CD4-positive, alpha-beta T cell treated with Interleukin-6 for 4 hours (primary cell): ENCODE results near the gene ADRA2B.
"Not testable (repeated sequence)": the region's sequence is repeated elsewhere in the genome, so short reads cannot be mapped to it uniquely, and the experiment has no call there.

Experiments
- DNase-seq: peaks from one replicate; pipeline ENCODE4 v3.0.0-alpha.2; 2020; ENCODE audit warnings: mixed read lengths

Gene ADRA2B

DNA sequence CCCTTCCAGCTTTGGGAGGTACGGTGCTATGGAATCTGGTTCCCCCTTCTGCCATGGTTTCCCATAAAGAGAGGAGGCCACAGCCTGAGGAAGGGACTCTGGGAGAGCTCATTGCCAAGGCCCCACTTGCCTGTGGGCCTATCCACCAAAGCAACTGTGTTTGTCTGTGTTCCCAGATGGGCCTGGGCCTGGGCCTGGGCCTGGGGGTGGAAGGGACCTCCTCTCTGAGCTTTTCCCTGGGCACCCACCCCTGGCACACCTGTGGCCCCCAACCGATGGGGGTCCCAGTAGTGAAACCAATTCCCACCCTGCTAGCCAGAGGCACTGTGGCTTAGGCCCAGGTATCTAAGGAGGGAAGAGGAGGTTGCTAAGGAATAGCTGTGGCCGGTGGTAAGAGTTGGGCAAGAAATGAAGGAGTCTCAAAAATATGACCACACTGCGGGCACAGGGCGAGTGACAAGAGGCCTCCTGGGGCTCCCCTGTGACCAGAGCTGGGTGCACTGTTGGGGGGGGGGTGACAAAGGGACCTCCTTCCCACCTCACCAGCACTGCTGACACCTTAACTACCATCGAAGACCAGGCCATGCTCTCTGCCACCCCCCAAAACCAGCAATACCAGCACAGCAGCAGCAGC lies 33.8 kb upstream of the ADRA2B start:
- no peak for DNase-seq

GRCh38 chr2:96148410-96149217 lies 32.2 kb upstream of the ADRA2B start:
- peak; percentile 97 for DNase-seq

GRCh38 chr2:96147593-96148201 lies 31.3 kb upstream of the ADRA2B start:
- DNase-seq: no peak

GRCh38 chr2:96146881-96147592 lies 30.7 kb upstream of the ADRA2B start:
- no peak for DNase-seq

DNA sequence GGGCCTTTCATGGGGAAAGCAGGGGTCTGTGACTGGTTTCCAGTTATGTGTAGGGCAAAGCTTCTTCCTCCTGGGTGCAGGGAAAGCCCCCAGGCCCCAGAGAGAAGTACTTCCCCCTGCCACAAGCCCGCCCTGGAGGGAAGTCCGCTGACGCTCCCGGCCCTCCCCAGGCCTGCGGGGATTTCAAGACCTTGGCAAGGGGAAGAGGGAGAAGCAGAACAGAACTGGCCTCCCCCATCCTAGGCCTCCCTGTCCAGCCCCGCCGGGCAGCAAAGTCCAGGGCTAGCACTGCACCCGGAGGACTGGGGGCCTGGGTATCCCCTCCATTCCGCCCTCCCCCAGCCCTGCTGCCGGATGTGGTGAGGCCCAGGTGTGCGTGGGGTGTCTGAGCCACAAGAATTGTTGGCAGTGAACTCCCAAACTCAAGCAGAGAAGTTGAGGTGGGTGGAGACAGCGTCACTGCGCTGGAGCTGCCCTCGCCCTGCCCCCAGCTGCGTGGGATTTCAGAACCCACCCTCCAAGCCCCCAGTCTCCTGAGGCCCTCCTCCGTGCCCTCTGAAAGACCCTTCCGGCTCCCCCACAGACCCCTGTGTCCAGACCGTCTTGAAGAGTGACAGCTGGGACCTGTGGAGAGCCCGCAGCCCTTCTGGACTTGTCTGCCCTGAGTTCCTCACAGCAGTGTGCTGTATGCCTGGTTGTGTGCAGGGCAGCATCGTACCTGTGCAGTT lies 29.9 kb upstream of the ADRA2B start:
- peak; percentile 90 for DNase-seq

- DNase-seq: no peak
Observed at GRCh38 chr2:96145848-96146152, 29.4 kb upstream of the ADRA2B start.

- peak; percentile 93 for DNase-seq
Observed at GRCh38 chr2:96145036-96145847, 28.9 kb upstream of the ADRA2B start, which contains the start of gene DUSP2. Gene DUSP2, minus strand, starts transcription at chr2:96145440. Its CDS starts 86 bp downstream, at chr2:96145354.

DNA sequence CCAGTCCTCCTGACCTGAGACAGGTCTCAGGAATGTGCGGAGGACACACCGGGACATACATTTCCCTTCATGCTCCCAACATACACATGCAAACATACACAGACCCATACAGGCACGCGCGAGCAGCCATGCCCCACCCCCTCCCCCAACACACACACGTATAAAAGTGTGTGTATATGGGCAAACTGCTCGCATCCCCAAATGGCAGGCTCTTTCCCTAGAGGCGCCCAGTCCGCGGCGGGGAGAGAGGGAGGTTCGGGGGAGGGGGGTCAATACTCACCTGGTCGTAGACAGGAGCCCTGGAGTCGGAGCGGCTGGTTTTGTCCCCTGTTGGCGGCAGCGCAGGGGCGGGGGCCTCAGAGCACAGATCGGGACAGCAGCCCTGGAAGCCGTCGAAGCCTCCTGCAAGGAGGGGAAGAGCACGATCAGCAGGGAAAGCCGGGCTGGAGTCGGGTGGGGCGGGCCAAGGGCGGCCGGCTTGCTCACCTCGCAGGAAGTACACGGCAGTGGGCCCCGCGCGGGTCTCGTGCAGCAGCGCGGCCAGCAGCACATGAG lies 28.2 kb upstream of the ADRA2B start:
- DNase-seq: peak; percentile 63

DNA sequence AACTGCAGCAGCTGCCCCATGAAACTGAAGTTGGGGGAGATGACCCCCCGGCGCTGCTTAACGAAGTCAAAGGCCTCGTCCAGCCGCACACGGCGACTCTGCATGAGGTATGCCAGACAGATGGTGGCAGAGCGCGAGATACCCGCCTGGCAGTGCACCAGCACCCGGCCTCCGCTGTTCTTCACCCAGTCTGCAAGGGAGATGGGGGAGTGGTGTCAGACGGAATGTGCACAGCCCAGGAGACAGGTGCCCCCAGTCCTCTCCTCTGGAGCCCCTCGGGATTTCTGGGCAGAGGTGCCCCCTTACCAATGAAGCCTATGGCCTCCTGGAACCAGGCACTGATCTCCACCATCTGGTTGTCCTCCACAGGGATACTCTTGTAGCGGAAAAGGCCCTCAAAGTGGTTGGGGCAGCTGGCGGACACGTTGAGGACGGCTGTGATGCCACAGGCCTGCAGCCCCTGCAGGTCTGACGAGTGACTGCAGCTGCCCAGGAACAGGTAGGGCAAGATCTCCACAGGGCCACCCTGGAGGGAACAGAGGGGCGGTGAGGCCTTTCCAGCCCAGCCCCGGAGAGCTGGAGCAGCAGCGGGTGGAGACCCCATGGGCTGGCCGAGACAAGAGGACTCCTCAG lies 27.6 kb upstream of the ADRA2B start:
- peak; percentile 53 for DNase-seq

- peak; percentile 37 for DNase-seq
Observed at GRCh38 chr2:96143231-96143847, 27.0 kb upstream of the ADRA2B start.

GRCh38 chr2:96142217-96143113 lies 26.1 kb upstream of the ADRA2B start:
- DNase-seq: peak; percentile 61

DNA sequence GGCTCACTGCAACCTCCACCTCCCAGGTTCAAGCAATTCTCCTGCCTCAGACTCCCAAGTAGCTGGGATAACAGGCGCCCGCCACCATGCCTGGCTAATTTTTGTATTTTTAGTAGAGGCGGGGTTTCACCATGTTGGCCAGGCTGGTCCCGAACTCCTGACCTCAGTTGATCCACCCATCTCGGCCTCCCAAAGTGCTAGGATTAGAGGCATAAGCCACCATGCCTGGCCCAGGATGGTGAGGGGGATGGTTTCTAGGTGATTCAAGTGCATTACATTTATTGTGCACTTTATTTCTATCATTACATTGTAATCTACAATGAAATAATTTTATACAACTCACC lies 25.2 kb upstream of the ADRA2B start:
- not testable (repeated sequence) for DNase-seq

- no peak for DNase-seq
Observed at GRCh38 chr2:96140941-96141623, 24.7 kb upstream of the ADRA2B start.

DNA sequence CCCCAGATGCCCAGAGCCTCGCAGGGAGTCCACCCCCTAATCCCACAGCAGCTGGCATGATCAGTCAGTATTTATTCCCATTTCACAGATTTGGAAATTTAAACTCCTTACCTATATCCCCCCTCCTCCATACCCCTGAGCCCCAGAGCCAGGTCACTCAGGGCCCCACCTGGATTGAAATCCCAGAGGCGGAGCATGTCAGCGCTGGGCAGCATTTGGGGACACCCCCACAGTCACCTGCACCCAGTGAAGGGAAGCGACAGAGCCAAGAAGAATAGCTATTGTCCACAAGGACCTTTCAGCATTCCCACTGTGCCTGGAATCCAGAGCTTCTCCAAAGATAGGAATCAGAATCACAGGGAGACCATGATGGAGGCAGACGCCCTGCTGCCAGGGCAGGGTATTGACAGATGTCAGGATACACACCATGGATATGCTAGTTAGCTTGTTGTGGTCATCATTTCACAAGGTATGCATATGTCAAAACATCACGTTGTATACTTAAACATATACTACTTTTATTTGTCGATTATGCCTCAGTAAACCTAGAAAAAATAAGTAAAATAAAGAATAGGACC lies 22.9 kb upstream of the ADRA2B start:
- no peak for DNase-seq

- peak; percentile 78 for DNase-seq
Observed at GRCh38 chr2:96138179-96139145, 22.1 kb upstream of the ADRA2B start, which contains the start of gene ASTL. Gene ASTL, minus strand, starts transcription at chr2:96138502. Its CDS starts 66 bp downstream, at chr2:96138436.

DNA sequence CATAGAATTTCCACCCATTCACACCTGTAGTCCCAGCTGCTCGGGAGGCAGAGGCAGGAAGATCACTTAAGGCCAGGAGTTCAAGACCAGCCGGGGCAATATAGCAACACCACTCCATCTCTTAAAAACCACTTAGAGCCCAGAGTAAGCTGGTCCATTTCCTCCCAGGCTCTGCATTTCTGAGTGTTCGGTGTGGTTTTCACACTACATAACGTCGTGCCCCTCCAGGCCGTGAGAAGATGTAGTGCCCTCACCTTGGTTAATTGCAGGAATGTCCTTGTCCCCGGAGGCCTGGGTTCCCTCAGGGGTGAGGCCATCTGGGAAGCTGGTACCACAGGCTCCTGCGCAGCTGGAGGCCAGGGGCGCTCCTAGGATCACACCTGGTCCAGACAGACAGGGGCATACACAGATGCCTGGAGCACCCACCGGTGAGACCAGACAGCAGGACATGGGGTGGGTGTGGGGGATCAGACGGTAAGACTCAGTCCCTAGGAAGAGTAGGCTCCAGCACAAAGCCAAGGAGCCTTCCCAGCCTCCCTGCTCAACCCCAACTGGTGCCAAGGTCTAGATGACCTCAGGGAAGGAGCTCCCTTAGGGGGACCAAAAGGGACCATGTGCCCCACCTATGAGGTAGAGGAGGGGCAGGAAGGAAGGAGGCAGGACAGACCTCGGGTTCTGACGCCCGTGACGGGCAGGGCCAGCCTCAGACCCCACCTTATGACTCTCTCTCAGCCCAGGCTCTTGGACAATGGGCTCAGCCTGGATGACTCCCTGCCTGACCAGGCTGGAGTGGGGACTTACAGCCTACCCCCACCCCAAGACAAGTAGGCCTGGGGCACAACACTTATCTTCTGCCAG lies 21.2 kb upstream of the ADRA2B start:
- no peak for DNase-seq
